OCI-LY7 (cell line): ENCODE data around the gene TPK1.

Experiments
- EZH2phosphoT487 ChIP-seq: fragments of 200-600 bp; sonication (generic); IDR thresholded peaks from 2 replicates; pipeline ENCODE4 v1.6.1; 2018; ENCODE audit warnings: low read depth, borderline replicate concordance, mild to moderate bottlenecking, mixed run types, antibody characterized with exemption, low read length, moderate library complexity, mixed read lengths
- TF ChIP-seq, protein P1 (sequence below): fragments of 200-600 bp; sonication (generic); conservative IDR thresholded peaks from 2 replicates; pipeline ENCODE4 v1.5.1; 2014; ENCODE audit warnings: mild to moderate bottlenecking, antibody characterized with exemption, low read length, moderate library complexity, mixed read lengths

DNA sequence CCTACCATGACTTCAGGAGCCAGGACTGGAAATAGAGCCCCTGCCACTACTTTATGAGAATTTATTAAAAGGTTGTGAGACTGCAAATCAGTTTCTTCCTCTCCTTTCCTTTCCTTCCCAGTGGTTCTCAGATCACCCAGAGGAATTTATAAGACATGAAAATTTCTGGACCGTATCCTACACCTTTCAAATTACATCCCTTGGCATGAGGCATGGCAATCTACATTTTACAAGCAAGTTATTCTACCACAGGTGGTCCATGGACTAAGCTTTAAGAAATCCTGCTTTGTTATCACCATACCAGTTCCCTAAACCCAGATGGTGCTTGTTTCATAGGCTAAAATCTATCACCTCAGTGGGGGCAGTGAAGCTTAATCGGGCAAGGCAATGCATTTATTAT, 66.5 kb downstream of the TPK1 start:
- TF ChIP-seq, protein P1, sequence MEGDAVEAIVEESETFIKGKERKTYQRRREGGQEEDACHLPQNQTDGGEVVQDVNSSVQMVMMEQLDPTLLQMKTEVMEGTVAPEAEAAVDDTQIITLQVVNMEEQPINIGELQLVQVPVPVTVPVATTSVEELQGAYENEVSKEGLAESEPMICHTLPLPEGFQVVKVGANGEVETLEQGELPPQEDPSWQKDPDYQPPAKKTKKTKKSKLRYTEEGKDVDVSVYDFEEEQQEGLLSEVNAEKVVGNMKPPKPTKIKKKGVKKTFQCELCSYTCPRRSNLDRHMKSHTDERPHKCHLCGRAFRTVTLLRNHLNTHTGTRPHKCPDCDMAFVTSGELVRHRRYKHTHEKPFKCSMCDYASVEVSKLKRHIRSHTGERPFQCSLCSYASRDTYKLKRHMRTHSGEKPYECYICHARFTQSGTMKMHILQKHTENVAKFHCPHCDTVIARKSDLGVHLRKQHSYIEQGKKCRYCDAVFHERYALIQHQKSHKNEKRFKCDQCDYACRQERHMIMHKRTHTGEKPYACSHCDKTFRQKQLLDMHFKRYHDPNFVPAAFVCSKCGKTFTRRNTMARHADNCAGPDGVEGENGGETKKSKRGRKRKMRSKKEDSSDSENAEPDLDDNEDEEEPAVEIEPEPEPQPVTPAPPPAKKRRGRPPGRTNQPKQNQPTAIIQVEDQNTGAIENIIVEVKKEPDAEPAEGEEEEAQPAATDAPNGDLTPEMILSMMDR = no peak
- TF ChIP-seq EZH2phosphoT487 = no peak
